Measurements from ENCODE around the gene SFMBT1. TPM values are rescaled to one million over a fixed set of nuclear protein-coding genes. Genes with fewer than 3 reads are reported as not detected.
A peak's percentile ranks its signal among the peaks of the same experiment; 100 is the strongest.

The SFMBT1 gene
- total and polyA plus RNA-seq, 8 donors: 8.0 to 12.9 (median 9.4) TPM

GRCh38 chr3:53069422-53070068, 23.7 kb upstream of the SFMBT1 start:
- DNase-seq (no peak), ATAC-seq (no peak)
- Histone ChIP-seq H3K4me1 (peaks cover 0 to 9% of the 10 kb centered on the region in 2 donors), H3K27me3 (peaks cover 0 to 3% of the 10 kb centered on the region in 2 donors), H3K36me3 (no peaks in the 10 kb centered on the region), H3K27ac (no peak overlapping the region), H3K9me3 (no peaks in the 10 kb centered on the region), H3K4me3 (no peak overlapping the region)
- intact Hi-C loops (cut with DNase I): loop anchor here in 1 of 2 donors (10.0 kb wide), 2 partner anchors 225 to 325 kb away; no protein-coding TSS in a partner anchor
- TF ChIP-seq CTCF (IDR thresholded peaks at IDR 0.05): no peak

- H3K27me3 ChIP-seq: peaks cover 0 to 3% of the 10 kb centered on the region in 2 donors
- H3K36me3 ChIP-seq: no peaks in the 10 kb centered on the region
- no peak overlapping the region for H3K4me3 ChIP-seq
- intact Hi-C loops (cut with DNase I): no loop called here
- H3K9me3 ChIP-seq: no peaks in the 10 kb centered on the region
- no peak for ATAC-seq
- no peak for DNase-seq
- TF ChIP-seq CTCF (IDR thresholded peaks at IDR 0.05): no peak
- H3K27ac ChIP-seq: no peak overlapping the region
- H3K4me1 ChIP-seq: peaks cover 0 to 9% of the 10 kb centered on the region in 2 donors
Measured at GRCh38 chr3:53068176-53068575, 22.3 kb upstream of the SFMBT1 start.

- intact Hi-C loops (cut with DNase I): no loop called here
- Histone ChIP-seq H3K36me3 (no peaks in the 10 kb centered on the region), H3K9me3 (no peaks in the 10 kb centered on the region), H3K4me3 (no peak overlapping the region), H3K27ac (no peak overlapping the region), H3K4me1 (peaks cover 0 to 6% of the 10 kb centered on the region in 2 donors), H3K27me3 (peaks cover 0 to 3% of the 10 kb centered on the region in 2 donors)
- TF ChIP-seq CTCF (IDR thresholded peaks at IDR 0.05): no peak
- ATAC-seq (no peak), DNase-seq (no peak)
Measured at GRCh38 chr3:53067567-53067966, 21.7 kb upstream of the SFMBT1 start.

GRCh38 chr3:53065841-53066480, 20.1 kb upstream of the SFMBT1 start:
- ATAC-seq (no peak), DNase-seq (peak in 1 of 4 donors; percentile 31)
- Histone ChIP-seq H3K4me3 (no peak overlapping the region), H3K27ac (no peak overlapping the region), H3K4me1 (no peaks in the 10 kb centered on the region), H3K36me3 (no peaks in the 10 kb centered on the region), H3K27me3 (peaks cover 0 to 3% of the 10 kb centered on the region in 2 donors), H3K9me3 (no peaks in the 10 kb centered on the region)
- no peak for TF ChIP-seq CTCF (IDR thresholded peaks at IDR 0.05)
- intact Hi-C loops (cut with DNase I): no loop called here

- Histone ChIP-seq H3K9me3 (no peaks in the 10 kb centered on the region), H3K27me3 (peaks cover 0 to 3% of the 10 kb centered on the region in 2 donors), H3K4me1 (no peaks in the 10 kb centered on the region), H3K36me3 (no peaks in the 10 kb centered on the region), H3K27ac (no peak overlapping the region), H3K4me3 (no peak overlapping the region)
- DNase-seq (no peak), ATAC-seq (no peak)
- TF ChIP-seq CTCF (IDR thresholded peaks at IDR 0.05): no peak
- intact Hi-C loops (cut with DNase I): no loop called here
Measured at GRCh38 chr3:53062905-53063304, 17.0 kb upstream of the SFMBT1 start.

Measured in left lung (tissue), 10 donors.